ENCODE results near the gene FBXO39. TPM values are rescaled to one million over a fixed set of nuclear protein-coding genes. Genes with fewer than 3 reads are reported as not detected.
A peak's percentile ranks its signal among the peaks of the same experiment; 100 is the strongest.
"Not testable (repeated sequence)": the region's sequence is repeated elsewhere in the genome, so short reads cannot be mapped to it uniquely, and the experiment has no call there.

The FBXO39 gene
- total RNA-seq, result under 1 TPM in 1 of 2 experiments, not detected in 1; 0.29 TPM
- polyA plus RNA-seq, result under 1 TPM in 1 of 3 donors, not detected in 2; 0.15 TPM
- 0 to 0.36 (median 0.09) reads per million in 6 experiments for total RNA-seq

DNA sequence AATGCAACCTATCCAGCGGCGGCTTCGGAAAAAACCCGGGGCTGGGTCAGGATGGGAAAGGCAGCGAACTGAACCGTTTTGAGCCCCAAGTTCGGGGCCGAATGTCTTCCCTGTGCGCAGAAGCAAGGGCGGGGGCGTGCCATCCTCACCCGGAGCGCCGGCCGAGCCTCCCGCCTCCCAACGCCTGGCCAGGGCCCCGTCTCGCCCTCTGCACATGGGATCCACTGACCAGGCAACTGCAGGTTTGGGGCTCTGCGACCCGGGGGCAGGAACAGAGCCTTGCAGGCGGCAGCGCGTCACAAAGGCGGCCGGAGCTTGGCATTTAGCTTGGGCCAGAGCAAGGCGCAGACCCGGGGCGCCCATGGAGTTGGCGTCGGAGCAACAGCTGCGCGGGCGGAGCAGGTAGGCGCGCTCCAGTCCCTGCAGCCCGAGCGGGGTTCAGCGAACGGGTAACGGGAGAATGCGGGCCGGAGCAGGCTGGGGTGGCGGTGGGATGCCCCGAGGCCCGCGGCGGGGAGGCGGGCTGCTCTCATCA is at the start of gene FBXO39:
Gene FBXO39, plus strand, starts transcription at position 345 of the 535 bp plus-strand sequence. CDS start 3,654 bp downstream, outside the sequence.
- H3K27ac Mint-ChIP-seq, result peak within 1 kb of the TSS in 1 of 10 donors; percentile 53
- peaks cover 15 to 57% (median 46%) of the 10 kb centered on the region in 5 donors for H3K27me3 Mint-ChIP-seq
- H3K9me3 Mint-ChIP-seq, result peaks cover 0 to 77% (median 36%) of the 10 kb centered on the region in 9 donors
- H3K36me3 Mint-ChIP-seq, result peaks cover 44 to 57% (median 49%) of the 10 kb centered on the region in 3 donors
- H3K4me3 Mint-ChIP-seq, result peak within 1 kb of the TSS in 6 of 10 donors; percentile 2 to 51 (median 7)
- ATAC-seq, result peak in 1 of 2 donors; percentile 18
- POLR2A ChIA-PET, result no interaction called here
- DNase-seq, result no peak
- peaks cover 2 to 13% (median 4%) of the 10 kb centered on the region in 4 donors for H3K4me1 Mint-ChIP-seq

GRCh38 chr17:6729531-6729930 is 46.5 kb upstream of the FBXO39 start:
- ATAC-seq (no peak), DNase-seq (no peak)
- POLR2A ChIA-PET, result no interaction called here
- Mint-ChIP-seq H3K27me3 (peaks cover 11 to 26% (median 14%) of the 10 kb centered on the region in 5 donors), H3K36me3 (no peaks in the 10 kb centered on the region), H3K27ac (no peak overlapping the region), H3K4me1 (peaks cover 0 to 2% (median 0%) of the 10 kb centered on the region in 4 donors), H3K4me3 (no peak overlapping the region), H3K9me3 (no peaks in the 10 kb centered on the region)

GRCh38 chr17:6746665-6747064 is 29.4 kb upstream of the FBXO39 start:
- H3K36me3 Mint-ChIP-seq, DNase-seq, POLR2A ChIA-PET, H3K4me1 Mint-ChIP-seq, ATAC-seq, H3K27ac Mint-ChIP-seq, H3K4me3 Mint-ChIP-seq: not testable (repeated sequence)
- H3K27me3 Mint-ChIP-seq, result peaks cover 4 to 30% (median 11%) of the 10 kb centered on the region in 5 donors
- H3K9me3 Mint-ChIP-seq, result peaks cover 0 to 11% (median 0%) of the 10 kb centered on the region in 9 donors

- peaks cover 12 to 20% (median 18%) of the 10 kb centered on the region in 4 donors for H3K4me1 Mint-ChIP-seq
- POLR2A ChIA-PET, result no interaction called here
- no peaks in the 10 kb centered on the region for H3K36me3 Mint-ChIP-seq
- no peak overlapping the region for H3K4me3 Mint-ChIP-seq
- peaks cover 2 to 18% (median 8%) of the 10 kb centered on the region in 5 donors for H3K27me3 Mint-ChIP-seq
- no peak overlapping the region for H3K27ac Mint-ChIP-seq
- ATAC-seq (no peak), DNase-seq (no peak)
- H3K9me3 Mint-ChIP-seq, result peaks cover 0 to 11% (median 0%) of the 10 kb centered on the region in 9 donors
Measured at GRCh38 chr17:6748617-6749016, 27.4 kb upstream of the FBXO39 start.

GRCh38 chr17:6749519-6749918 is 26.5 kb upstream of the FBXO39 start:
- H3K27ac Mint-ChIP-seq, result peak overlapping the region in 2 of 10 donors; percentile 36 to 67
- H3K36me3 Mint-ChIP-seq, result no peaks in the 10 kb centered on the region
- ATAC-seq (no peak), DNase-seq (no peak)
- POLR2A ChIA-PET, result interaction anchor here (0.7 kb wide), 1 partner anchor 110 kb away, joined by 3 read pairs; the partner anchor contains the start of gene KIAA0753
- H3K27me3 Mint-ChIP-seq, result peaks cover 0 to 16% (median 3%) of the 10 kb centered on the region in 5 donors
- H3K4me3 Mint-ChIP-seq, result no peak overlapping the region
- H3K4me1 Mint-ChIP-seq, result peaks cover 13 to 29% (median 21%) of the 10 kb centered on the region in 4 donors
- H3K9me3 Mint-ChIP-seq, result peaks cover 0 to 11% (median 0%) of the 10 kb centered on the region in 9 donors

DNA sequence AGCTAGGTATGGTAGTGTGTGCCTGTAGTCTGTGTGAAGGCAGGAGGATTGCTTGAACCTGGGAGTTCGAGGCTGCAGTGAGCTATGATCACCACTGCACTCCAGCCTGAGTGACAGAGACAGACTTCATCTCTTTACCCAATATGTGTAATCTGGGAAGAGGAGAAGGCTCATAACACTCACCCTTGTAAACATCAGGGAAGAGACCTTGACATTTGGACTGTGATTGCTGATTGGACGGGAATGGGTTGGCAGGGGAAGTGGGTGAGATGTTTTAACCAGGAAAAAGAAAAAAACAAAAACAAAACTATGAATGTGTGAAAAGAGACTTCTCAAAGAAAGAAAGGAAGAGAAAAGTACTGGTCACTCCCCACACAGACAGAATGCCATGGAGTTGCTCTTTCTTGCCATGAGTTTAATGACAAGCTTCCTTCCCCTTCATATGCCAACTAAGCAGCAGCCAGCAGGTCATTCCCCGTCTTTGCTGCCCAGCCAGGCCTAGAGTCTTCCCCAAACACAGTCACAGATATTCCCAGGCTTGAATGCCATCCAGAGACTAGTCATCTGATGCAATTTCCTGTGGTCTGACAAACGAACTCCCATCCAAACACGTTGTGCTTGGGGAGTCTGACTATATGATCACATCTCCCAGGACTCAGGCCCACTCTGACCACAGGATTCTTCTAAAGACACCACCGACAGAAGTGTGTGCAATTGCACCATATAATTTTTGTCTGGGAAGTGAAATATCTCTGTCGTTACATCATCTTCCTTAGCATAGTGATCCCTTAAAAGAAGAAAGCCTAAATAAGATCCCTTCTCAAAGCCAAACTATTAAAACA is 23.7 kb upstream of the FBXO39 start:
- Mint-ChIP-seq H3K27ac (peak overlapping the region; percentile 72 to 93 (median 86)), H3K36me3 (peaks cover 0 to 4% (median 0%) of the 10 kb centered on the region in 3 donors), H3K4me1 (peaks cover 30 to 50% (median 44%) of the 10 kb centered on the region in 4 donors), H3K27me3 (no peaks in the 10 kb centered on the region), H3K9me3 (peaks cover 0 to 11% (median 0%) of the 10 kb centered on the region in 9 donors), H3K4me3 (peak overlapping the region in 7 of 10 donors; percentile 36 to 74 (median 50))
- ATAC-seq (no peak), DNase-seq (no peak)
- POLR2A ChIA-PET, result interaction anchor here (0.6 kb wide), 1 partner anchor 1672 kb away, joined by 4 read pairs; no protein-coding TSS in a partner anchor

- ATAC-seq (peak; percentile 28 to 44), DNase-seq (peak in 8 of 10 donors; percentile 25 to 68 (median 48))
- no peaks in the 10 kb centered on the region for H3K27me3 Mint-ChIP-seq
- peak overlapping the region; percentile 72 to 93 (median 86) for H3K27ac Mint-ChIP-seq
- H3K36me3 Mint-ChIP-seq, result peaks cover 4 to 5% (median 5%) of the 10 kb centered on the region in 3 donors
- peak overlapping the region; percentile 16 to 74 (median 50) for H3K4me3 Mint-ChIP-seq
- POLR2A ChIA-PET, result interaction anchor here (0.6 kb wide), 1 partner anchor 1673 kb away, joined by 4 read pairs; no protein-coding TSS in a partner anchor
- H3K9me3 Mint-ChIP-seq, result peaks cover 0 to 11% (median 0%) of the 10 kb centered on the region in 9 donors
- peaks cover 36 to 57% (median 51%) of the 10 kb centered on the region in 4 donors for H3K4me1 Mint-ChIP-seq
Measured at GRCh38 chr17:6753006-6753445, 23.0 kb upstream of the FBXO39 start.

GRCh38 chr17:6753546-6753945 is 22.5 kb upstream of the FBXO39 start:
- DNase-seq (no peak), ATAC-seq (no peak)
- Mint-ChIP-seq H3K36me3 (peaks cover 4 to 10% (median 9%) of the 10 kb centered on the region in 3 donors), H3K4me3 (peak overlapping the region in 9 of 10 donors; percentile 16 to 74 (median 50)), H3K4me1 (peaks cover 41 to 62% (median 56%) of the 10 kb centered on the region in 4 donors), H3K27me3 (no peaks in the 10 kb centered on the region), H3K9me3 (peaks cover 0 to 8% (median 0%) of the 10 kb centered on the region in 9 donors), H3K27ac (peak overlapping the region; percentile 13 to 93 (median 84))
- POLR2A ChIA-PET, result no interaction called here

GRCh38 chr17:6755281-6755680 is 20.7 kb upstream of the FBXO39 start:
- Mint-ChIP-seq H3K9me3 (peaks cover 0 to 2% (median 0%) of the 10 kb centered on the region in 9 donors), H3K27ac (peak overlapping the region; percentile 91 to 100 (median 96)), H3K4me1 (peaks cover 43 to 68% (median 64%) of the 10 kb centered on the region in 4 donors), H3K4me3 (peak overlapping the region; percentile 93 to 100 (median 98)), H3K36me3 (peaks cover 4 to 25% (median 21%) of the 10 kb centered on the region in 3 donors), H3K27me3 (no peaks in the 10 kb centered on the region)
- POLR2A ChIA-PET, result no interaction called here
- DNase-seq, result no peak
- ATAC-seq, result no peak

DNA sequence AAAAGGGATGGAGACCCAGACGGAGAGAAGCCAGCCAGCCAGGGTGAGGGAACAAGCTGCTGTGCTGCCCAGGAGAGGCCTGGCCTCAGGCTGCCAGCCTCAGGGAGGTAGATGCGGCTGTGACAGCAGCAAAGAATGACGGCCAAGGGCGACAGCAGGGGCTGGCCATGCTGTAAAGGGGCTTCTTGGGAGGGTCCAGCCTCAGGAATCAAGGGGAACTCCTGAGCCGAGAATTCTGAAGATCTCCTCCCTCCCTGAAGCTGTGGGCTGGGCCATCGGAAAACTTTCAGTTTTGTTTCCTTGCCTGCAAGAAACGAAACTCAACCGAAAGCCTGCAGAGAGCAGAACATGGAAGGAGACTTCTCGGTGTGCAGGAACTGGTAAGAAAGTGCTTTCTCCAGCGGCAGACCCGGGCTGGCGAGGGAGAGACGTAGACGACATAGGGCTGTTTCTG is 20.3 kb upstream of the FBXO39 start, which contains the start of gene XAF1:
Gene XAF1, plus strand, starts transcription at position 316 of the 454 bp plus-strand sequence. Its CDS starts 33 bp downstream, at position 349.
- H3K27me3 Mint-ChIP-seq, result no peaks in the 10 kb centered on the region
- peaks cover 4 to 29% (median 26%) of the 10 kb centered on the region in 3 donors for H3K36me3 Mint-ChIP-seq
- H3K9me3 Mint-ChIP-seq, result no peaks in the 10 kb centered on the region
- H3K4me1 Mint-ChIP-seq, result peaks cover 43 to 71% (median 66%) of the 10 kb centered on the region in 4 donors
- peak within 1 kb of the TSS; percentile 91 to 100 (median 96) for H3K27ac Mint-ChIP-seq
- DNase-seq, result peak in 8 of 10 donors; percentile 7 to 61 (median 40)
- ATAC-seq, result peak; percentile 76 to 79
- POLR2A ChIA-PET, result interaction anchor here (0.5 kb wide), 1 partner anchor 318 kb away, joined by 9 read pairs; no protein-coding TSS in a partner anchor
- peak within 1 kb of the TSS; percentile 93 to 100 (median 98) for H3K4me3 Mint-ChIP-seq

DNA sequence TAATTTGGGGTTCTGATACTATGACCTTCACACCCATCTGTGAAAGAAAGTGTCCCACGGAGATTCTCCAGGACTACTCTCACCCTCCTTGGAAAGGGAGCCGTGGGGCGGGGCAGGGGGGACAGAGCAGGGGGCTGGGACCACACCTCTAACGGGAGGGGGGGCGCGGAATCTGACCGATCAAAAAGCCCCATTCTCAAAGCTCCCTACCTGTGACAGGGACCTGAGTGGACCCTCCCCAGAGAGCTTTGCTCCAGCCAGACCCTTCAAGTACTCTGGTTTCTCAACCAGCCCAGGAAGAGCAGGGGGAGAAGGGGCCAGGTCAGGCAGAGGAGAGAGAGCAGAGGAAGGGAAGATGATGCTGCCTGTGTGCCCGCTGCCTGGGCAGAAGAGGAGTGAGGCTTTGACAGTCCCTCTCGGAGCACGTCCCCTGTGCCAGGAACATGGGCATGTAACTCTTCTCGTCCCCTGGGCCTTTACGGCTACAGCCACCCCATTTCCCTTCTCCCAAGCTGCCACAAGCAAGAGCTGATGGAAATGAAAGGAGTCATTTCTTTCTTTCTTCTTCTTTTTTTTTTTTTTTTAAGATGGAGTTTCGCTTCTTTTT is 19.5 kb upstream of the FBXO39 start:
- Mint-ChIP-seq H3K27me3 (no peaks in the 10 kb centered on the region), H3K4me1 (peaks cover 43 to 74% (median 66%) of the 10 kb centered on the region in 4 donors), H3K9me3 (no peaks in the 10 kb centered on the region), H3K27ac (peak overlapping the region; percentile 91 to 100 (median 96)), H3K36me3 (peaks cover 4 to 37% (median 34%) of the 10 kb centered on the region in 3 donors), H3K4me3 (peak overlapping the region; percentile 93 to 100 (median 98))
- ATAC-seq (peak; percentile 29 to 37), DNase-seq (peak in 1 of 10 donors; percentile 12)
- POLR2A ChIA-PET, result interaction anchor here (0.5 kb wide), 1 partner anchor 318 kb away, joined by 9 read pairs; no protein-coding TSS in a partner anchor

Measured in naive thymus-derived CD8-positive, alpha-beta T cell (primary cell).